Progenitor cell of endocrine pancreas (in vitro differentiated cells): Measurements from ENCODE around the gene RAP1GAP. TPM values are rescaled to one million over a fixed set of nuclear protein-coding genes. Genes with fewer than 3 reads are reported as not detected.

ENCODE experiments used
- DNase-seq: peaks from one replicate; pipeline ENCODE4 v3.0.0; 2021; ENCODE audit warnings: low spot score; ENCODE audit not compliant: unreplicated experiment
- H3K27ac Mint-ChIP-seq: 2 replicates; pipeline ENCODE4 v1.8.0; 2021; ENCODE audit warnings: mild to moderate bottlenecking, moderate library complexity, mixed read lengths
- H3K27me3 Mint-ChIP-seq: 2 replicates; pipeline ENCODE4 v1.8.0; 2021; ENCODE audit warnings: mixed read lengths
- H3K36me3 Mint-ChIP-seq: 2 replicates; pipeline ENCODE4 v1.8.0; 2022; ENCODE audit warnings: mixed read lengths; ENCODE audit not compliant: insufficient read depth
- H3K4me1 Mint-ChIP-seq: 2 replicates; pipeline ENCODE4 v1.8.0; 2021; ENCODE audit warnings: low read depth, mixed read lengths
- H3K4me3 Mint-ChIP-seq: 2 replicates; pipeline ENCODE4 v1.8.0; 2021; ENCODE audit warnings: low read depth, mild to moderate bottlenecking, moderate library complexity, mixed read lengths
- H3K9me3 Mint-ChIP-seq: 2 replicates; pipeline ENCODE4 v1.8.0; 2021; ENCODE audit warnings: low read depth, mixed read lengths
- CTCF ChIP-seq: fragments of 200-600 bp; sonication (generic); IDR thresholded peaks from one replicate; pipeline ENCODE4 v1.5.0; 2021; ENCODE audit warnings: antibody characterized with exemption, mild to moderate bottlenecking; ENCODE audit not compliant: unreplicated experiment
- total RNA-seq: library from RNA; stranded (reverse); gene quantifications from 2 replicates; pipeline ENCODE4 v1.2.1, GENCODE V29; 2021

The RAP1GAP gene
- total RNA-seq, 1 donor from 2014 or later, result 15.3 TPM

GRCh38 chr1:21553116-21553926 is 115.8 kb downstream of the RAP1GAP start:
- peaks cover 20% of the 10 kb centered on the region for H3K27me3 Mint-ChIP-seq

DNA sequence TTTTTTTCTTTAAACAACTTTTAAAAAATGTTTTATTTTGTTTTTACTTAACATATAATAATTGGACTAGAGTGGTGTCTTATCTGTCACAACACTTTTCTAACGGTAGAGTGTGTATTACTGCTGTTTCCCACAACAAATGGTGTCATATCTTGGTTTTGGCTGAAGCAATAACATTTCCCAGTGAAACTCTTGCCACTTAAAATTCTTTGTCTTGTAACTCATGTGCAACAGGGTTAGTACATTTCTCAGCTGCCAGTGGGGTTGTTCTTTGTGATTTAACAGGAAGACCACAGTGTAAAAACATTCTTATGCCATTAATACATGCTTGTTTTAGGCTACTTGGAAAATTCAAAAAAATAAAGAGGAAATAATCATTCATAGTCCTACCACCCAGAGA is 116.4 kb downstream of the RAP1GAP start:
- no peak for TF ChIP-seq CTCF
- no peaks in the 10 kb centered on the region for H3K4me1 Mint-ChIP-seq
- no peak for DNase-seq
- no peaks in the 10 kb centered on the region for H3K36me3 Mint-ChIP-seq
- peaks cover 20% of the 10 kb centered on the region for H3K27me3 Mint-ChIP-seq
- no peak overlapping the region for H3K4me3 Mint-ChIP-seq
- H3K9me3 Mint-ChIP-seq, result no peaks in the 10 kb centered on the region
- no peak overlapping the region for H3K27ac Mint-ChIP-seq

More at GRCh38 chr1:21553116-21553926, 115.8 kb downstream of the RAP1GAP start:
- no peak overlapping the region for H3K4me3 Mint-ChIP-seq
- H3K36me3 Mint-ChIP-seq, result no peaks in the 10 kb centered on the region
- H3K4me1 Mint-ChIP-seq, result no peaks in the 10 kb centered on the region
- no peak for DNase-seq
- H3K9me3 Mint-ChIP-seq, result no peaks in the 10 kb centered on the region
- H3K27ac Mint-ChIP-seq, result no peak overlapping the region
- no peak for TF ChIP-seq CTCF

DNA sequence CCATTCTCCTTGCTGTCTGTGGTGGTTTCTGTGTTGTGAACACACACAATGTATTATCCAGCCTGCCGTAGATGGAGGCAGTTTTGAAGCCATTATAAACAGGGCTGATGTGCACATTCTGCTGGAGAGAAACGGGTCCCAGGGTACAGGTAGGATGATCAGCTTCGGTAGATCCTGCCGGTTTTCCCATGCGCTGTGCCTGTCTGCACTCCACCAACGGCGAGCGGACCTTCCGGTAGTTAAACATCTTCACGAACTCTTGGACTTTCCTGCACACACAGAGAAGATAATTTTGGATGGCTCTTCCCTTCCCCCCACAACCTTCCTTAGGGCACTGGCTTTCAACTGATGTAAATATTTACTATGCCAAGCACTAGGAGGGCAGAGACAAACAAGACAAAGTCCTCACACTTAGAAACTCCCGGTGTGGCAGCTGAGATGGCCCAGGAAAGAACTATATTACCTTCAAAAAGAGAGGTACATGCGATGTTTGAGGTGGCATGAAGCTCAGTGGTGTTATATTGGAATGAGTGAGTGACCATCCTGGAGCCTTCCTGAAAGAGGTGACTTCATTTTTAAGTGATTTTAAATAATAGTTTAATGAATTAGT is 118.2 kb downstream of the RAP1GAP start:
- DNase-seq, result no peak
- Mint-ChIP-seq H3K4me1 (no peaks in the 10 kb centered on the region), H3K36me3 (no peaks in the 10 kb centered on the region), H3K4me3 (no peak overlapping the region), H3K27ac (no peak overlapping the region), H3K9me3 (no peaks in the 10 kb centered on the region), H3K27me3 (peaks cover 16% of the 10 kb centered on the region)
- TF ChIP-seq CTCF, result no peak

GRCh38 chr1:21550097-21550496 is 119.1 kb downstream of the RAP1GAP start:
- Mint-ChIP-seq H3K9me3 (no peaks in the 10 kb centered on the region), H3K27me3 (peaks cover 16% of the 10 kb centered on the region), H3K36me3 (no peaks in the 10 kb centered on the region), H3K27ac (no peak overlapping the region), H3K4me3 (no peak overlapping the region), H3K4me1 (no peaks in the 10 kb centered on the region)
- no peak for DNase-seq
- no peak for TF ChIP-seq CTCF

DNA sequence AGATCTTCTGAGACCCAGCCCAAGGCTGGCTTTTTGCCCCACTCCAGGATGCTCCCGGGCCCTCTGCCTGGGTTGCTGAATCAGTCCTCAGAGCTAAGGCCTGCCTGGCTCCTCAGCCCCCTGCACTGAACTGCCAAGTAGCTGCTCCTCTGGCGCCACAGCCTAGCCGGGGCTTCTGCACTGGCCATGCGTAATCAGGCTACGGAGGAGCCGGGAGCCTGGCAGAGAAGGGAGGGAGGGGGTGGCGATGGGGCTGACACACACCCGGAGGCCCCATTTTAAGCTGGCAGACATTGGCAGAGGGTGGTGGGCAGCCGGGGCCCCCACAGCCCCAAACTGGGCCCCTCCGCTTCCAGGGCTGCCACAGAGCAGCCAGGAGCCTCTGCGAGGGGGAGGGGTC is 121.3 kb downstream of the RAP1GAP start:
- Mint-ChIP-seq H3K4me3 (no peak overlapping the region), H3K27ac (no peak overlapping the region)
- no peak for DNase-seq

More for the DNA sequence above, 121.3 kb downstream of the RAP1GAP start:
- Mint-ChIP-seq H3K36me3 (no peaks in the 10 kb centered on the region), H3K27me3 (peaks cover 20% of the 10 kb centered on the region), H3K4me1 (no peaks in the 10 kb centered on the region), H3K9me3 (no peaks in the 10 kb centered on the region)
- TF ChIP-seq CTCF, result no peak

Other genes starting within 250 kb of the RAP1GAP start
- gene NBPF3, start 229.2 kb downstream of the RAP1GAP start, total RNA-seq, result 19.4 and 20.1 TPM in 2 replicates
- gene ALPL, start 159.9 kb downstream of the RAP1GAP start, total RNA-seq, result 18.8 and 19.8 TPM in 2 replicates
- 77.3 and 84.9 TPM in 2 replicates for gene USP48, start 113.8 kb upstream of the RAP1GAP start, total RNA-seq
- 0.55 and 0.77 TPM in 2 replicates for gene LDLRAD2, start 142.9 kb upstream of the RAP1GAP start, total RNA-seq